GM18951 (cell line): ENCODE results near the gene NRF1.

Experiments
- POLR2A ChIP-seq: IDR thresholded peaks from 4 replicates; pipeline ENCODE4 v1.6.1; 2011; ENCODE audit warnings: mild to moderate bottlenecking; ENCODE audit not compliant: insufficient read length, insufficient read depth; ENCODE audit errors: extremely low read depth
- in situ Hi-C: fragments of 300-500 bp; cut with MboI; formaldehyde crosslinking; loops from one replicate; pipeline ENCODE4 v1.12.0; 2022; ENCODE audit warnings: low sequenced_read_pairs, mixed read lengths, inconsistent platforms; ENCODE audit not compliant: unreplicated experiment

The NRF1 gene

DNA sequence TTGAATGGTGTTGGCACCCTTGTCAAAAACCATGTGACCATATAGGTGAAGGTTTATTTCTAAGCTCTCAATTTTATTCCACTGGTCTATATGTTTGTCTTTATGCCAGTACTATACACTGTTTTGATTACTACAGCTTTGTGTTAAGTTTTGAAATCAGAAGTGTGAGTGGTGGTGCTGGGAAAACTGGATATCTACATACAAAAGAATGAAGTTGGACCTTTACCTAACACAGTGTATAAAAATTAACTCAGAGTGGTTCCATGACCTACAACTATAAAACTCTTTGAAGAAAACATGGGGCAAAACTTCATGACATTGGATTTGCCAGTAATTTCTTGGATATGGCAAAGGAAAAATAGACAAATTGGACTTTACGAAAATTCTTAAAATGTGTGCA, 112.2 kb downstream of the NRF1 start:
- in situ Hi-C loops, result no loop called here

DNA sequence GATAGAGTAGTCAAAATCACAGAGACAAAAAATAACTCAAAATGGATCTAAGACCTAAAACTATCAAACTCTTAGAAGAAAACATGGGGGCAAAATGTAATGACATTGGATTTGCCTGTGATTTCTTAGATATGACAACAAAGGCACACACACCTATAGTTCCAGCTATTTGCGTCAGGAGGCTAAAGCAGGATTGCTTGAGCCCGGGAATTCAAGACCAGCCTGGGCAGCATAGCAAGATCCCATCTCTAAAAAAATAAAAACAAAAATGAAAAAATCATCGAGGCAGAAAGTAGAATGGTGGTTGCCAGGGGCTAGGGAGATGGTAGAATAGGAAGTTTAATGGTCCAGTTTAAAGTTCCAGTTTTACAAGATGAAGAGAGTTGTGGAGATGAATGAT, 113.3 kb downstream of the NRF1 start:
- in situ Hi-C loops, result no loop called here
- no peak for TF ChIP-seq POLR2A

More for the DNA sequence above, 112.2 kb downstream of the NRF1 start:
- TF ChIP-seq POLR2A, result no peak

DNA sequence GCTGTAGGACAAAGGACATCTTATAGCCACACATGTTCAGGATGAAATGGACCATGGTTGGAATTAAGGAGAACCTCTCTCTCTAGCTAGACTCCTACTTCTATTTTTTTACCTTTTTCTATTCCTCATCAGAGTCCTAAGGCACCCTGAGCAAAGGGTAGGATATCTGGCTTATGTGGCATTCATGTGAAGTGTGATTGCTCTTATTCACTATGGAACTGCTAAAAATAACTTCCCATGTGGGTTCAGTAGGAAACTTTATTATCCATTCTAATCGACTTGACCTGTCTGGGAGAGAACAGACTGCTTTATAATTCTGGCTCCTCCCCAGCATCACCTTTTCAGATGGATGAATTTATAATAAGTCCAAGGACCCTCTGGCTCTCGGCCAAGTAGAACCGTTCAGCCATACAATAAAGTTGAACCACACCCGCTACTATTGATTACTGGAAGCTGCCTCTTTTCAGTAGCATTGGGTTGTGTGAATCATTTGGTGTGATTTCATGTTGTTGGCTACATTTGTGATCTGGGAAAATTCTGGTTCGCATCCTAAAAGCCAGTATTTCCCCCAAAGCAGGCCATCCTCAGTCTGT, 117.5 kb downstream of the NRF1 start:
- in situ Hi-C loops, result no loop called here
- TF ChIP-seq POLR2A, result no peak

DNA sequence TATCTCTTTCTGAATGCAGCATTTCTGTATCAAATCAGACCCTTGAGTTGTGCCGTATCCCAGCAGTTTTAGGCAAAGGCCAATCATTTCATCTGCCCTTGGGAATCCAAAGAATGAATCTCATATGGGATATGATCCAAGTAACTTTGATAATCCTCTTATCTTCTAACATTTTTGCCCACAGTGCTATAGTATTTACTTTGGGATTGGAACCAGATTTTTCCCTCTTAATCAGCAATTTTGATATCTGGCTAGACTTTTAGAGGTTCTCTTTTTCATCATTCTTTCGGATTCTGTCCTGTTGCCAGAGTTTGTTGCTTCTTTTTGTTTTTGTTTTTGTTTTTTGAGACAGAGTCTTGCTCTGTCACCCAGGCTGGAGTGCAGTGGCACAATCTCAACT, 118.0 kb downstream of the NRF1 start:
- in situ Hi-C loops, result no loop called here
- TF ChIP-seq POLR2A, result no peak

DNA sequence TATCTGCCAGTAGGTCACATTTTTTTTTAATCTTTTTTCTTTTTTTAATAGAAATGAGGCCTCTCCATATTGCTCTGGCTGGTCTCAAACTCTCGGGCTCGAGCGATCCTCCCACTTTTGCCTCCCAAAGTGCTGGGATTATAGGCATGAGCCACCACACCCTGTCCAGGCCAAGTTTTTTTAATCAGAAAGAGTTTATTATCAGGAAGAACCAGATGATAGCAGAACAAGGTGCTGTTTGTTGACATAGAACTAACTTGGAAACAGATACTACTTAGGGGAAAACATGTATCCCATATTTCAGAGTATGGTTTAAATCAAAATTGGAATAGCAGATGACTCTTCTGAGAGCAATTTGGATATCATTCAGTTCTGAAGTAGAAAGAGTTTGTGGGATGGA, 118.6 kb downstream of the NRF1 start:
- no peak for TF ChIP-seq POLR2A
- in situ Hi-C loops, result no loop called here

DNA sequence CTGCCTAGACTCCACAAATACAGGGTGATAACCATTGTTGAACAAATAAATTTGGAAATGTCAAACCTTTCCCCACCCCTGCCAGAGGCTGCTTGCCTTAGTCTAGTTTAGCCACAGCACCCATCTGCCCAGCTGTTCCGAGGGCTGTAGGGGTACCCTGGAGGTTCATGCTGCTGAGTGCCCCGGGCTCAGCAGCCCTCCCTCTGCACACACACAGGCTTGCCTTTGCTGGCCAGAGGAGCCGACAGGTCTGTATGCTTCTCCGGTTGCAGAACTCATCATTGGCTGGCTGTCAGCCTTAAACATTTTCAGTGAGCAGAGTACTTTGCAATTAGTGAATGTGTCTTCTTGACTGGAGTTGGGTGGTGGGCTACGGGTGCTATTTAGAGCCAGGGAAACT, 122.9 kb downstream of the NRF1 start:
- no peak for TF ChIP-seq POLR2A
- in situ Hi-C loops, result no loop called here

DNA sequence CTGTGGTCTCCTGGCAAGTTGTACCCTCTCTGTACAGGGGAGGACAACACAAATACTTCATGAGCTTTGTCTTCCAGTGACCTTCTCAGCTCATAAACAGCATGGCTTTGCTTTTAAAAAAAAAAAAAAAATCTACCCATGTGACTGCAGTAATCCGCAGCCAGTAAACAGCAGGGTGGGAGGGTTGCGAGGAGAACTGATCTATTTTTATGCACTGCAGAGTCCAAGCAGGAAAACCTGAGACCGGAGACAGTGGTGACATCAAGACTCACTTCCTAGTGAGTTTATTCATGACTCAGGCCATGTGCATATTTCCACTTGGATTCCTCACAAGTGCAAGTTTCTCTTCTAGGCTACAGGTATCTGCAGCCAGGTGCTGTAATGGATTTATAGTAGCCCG, 127.9 kb downstream of the NRF1 start:
- in situ Hi-C loops, result no loop called here
- no peak for TF ChIP-seq POLR2A

DNA sequence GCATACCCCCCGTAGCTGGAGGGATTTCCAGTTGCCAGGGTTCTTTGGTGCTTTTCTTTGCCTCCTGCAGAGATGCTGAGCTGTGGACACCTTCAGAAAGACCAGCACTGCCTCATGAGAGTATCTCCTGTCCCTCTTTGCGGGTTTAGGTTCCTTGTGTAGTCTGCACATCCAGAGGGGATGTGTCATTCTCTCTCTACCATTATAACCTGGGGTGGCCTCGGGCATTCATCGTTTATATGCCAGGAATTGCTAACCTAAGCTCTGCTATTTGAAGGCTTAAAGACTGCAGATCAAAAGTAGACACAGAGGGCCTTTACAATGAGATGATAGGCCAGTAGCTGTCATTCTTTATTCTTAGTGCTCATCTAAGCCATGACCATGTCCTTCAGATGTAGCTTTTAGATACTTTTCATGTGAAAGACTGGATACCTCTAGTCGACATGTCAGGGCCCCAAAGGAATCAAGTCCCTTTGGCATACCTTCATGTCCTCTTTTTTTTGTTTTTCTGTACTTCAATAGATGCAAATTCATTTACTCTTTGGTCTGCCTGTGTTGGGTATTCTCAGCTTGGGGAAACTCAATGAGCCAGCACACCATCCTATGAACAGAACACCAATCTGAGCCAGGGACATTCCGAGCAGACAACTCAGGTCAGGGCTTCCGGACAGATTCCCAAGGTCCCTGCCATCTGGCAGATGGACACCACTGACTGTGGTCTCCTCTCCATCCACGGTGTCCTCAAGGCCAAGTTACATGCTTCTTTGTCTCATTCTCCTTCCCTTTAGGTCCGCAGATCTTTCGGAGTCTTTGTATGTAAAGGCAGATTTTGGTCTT, 129.3 kb downstream of the NRF1 start:
- in situ Hi-C loops, result no loop called here
- TF ChIP-seq POLR2A, result no peak

DNA sequence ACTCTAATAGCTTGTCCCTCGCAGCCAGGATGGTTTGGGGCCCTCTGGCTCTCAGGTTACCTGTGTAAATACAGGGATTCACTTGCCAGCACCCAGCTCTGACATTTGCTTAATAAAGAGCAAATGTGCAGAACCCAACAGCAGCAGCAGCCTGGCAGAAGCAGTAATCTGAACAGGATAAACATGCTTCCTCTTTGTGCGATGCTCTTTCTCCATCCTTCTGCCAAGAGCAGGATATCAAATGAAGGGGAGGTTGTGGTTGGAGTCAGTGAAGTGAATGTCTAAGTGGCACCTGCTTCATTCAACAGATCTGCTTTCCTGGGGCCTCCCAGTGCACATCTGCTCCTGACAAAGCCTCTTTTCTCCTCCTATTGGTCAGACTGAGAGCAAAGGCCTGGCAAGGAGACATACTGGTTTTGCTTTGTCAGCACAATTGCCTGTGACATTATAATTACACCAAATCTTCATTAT, 130.3 kb downstream of the NRF1 start:
- TF ChIP-seq POLR2A, result no peak
- in situ Hi-C loops, result no loop called here

DNA sequence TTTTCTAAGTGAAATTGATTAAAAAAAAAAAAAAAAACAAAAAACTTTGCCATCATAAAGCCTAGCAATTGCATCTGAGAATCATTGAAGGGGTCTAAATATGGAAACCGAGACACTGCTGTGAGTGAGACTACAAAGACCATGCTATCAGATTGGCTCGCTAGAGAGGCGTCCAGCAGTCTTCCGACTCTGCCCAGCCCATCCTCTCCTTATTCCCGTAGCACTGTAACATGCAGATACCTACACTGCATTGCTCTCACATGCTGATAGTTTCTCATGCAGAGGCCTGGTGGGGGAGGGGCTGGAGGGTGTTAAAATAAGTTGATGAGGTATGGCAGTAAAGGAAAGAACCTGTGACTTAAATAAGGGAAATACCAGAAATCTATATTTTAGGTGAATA, 130.7 kb downstream of the NRF1 start:
- in situ Hi-C loops, result no loop called here
- no peak for TF ChIP-seq POLR2A

DNA sequence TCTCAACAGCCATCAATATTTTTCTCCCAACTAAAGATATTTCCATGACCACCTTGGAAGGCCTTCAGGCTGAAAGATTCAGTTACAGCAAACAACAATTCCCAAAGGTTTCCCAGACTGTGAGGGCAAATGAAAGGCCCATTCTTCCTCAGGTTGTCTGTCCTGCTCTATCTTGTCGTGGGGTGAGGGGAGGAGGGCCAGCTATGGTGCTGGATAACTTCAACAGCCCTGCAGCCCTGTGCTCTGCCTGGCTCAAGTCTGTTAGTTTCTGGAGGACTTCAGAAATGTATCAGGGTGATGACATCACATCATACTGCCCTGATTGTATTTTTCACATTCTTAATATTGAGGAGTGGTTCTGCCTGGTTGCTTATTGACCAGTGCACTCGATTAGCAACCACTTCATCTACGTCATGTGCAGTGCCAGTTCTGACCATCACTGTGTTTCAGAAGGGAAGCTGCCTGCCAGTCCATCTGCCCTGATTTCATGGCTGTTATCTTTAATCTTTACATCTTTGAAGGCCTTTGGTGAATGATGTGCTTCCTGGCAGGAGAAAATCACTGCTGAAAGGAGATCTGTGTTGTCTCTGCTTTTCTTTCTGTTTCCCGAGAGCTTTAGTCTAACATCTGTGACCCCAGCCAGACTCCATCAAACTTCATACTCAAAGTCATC, 135.5 kb downstream of the NRF1 start:
- in situ Hi-C loops, result no loop called here
- TF ChIP-seq POLR2A, result no peak

DNA sequence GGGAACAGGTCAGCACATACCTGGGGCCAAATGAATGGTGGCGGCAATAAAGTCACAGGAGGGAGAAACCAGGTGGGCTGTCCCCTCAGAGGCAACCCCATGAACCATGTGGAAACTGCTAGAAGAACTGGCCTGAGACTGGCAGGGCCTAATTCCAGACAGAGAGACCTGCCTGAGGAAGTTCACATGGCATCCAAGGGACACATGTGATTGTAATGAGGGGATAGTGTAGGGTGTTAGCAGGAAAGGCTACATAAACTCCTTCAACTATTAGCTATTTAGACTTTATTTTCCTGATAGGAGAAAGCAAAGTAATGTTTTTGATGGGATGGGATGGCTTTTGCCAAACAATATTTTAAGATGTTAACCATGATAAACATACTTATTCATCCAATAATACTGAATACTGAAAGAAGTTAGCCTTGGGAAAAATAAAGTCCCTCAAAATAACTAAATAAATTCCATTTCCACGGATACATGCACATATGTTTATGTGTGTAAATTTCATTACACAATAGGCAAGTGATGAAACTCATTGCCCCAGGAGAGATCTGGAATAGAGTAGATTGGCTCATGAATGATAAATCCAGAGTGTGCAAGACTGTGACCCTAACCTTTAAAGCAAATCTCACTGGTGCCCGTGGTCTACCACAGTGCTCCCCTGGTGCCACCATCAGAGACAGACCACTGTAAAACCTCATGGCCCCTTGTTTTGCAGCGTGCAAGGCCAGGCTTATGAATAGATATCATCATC, 137.0 kb downstream of the NRF1 start:
- TF ChIP-seq POLR2A, result no peak
- in situ Hi-C loops, result no loop called here

DNA sequence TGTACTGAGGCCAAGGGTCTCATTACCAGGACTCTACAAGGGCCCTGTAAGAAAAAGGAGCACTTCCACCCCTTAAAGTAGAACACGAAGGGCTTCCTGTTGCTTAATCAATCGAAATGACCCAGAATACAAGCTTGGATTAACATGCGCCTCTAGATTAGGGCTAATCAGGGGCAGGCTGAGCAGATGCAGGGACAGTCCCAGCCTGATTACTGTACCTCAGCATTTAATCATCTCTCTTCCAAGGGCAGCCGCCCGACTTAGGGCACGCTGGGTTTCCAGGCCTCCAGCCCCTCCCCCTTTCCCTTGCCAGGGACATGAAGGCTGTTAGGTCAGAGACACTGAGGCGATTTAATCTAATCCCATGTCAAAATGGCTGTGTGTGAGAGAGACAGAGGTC, 138.6 kb downstream of the NRF1 start:
- in situ Hi-C loops, result no loop called here

More for the DNA sequence above, 138.6 kb downstream of the NRF1 start:
- TF ChIP-seq POLR2A, result no peak
